ENCODE measurements around the gene TMEM19.

Gene TMEM19

DNA sequence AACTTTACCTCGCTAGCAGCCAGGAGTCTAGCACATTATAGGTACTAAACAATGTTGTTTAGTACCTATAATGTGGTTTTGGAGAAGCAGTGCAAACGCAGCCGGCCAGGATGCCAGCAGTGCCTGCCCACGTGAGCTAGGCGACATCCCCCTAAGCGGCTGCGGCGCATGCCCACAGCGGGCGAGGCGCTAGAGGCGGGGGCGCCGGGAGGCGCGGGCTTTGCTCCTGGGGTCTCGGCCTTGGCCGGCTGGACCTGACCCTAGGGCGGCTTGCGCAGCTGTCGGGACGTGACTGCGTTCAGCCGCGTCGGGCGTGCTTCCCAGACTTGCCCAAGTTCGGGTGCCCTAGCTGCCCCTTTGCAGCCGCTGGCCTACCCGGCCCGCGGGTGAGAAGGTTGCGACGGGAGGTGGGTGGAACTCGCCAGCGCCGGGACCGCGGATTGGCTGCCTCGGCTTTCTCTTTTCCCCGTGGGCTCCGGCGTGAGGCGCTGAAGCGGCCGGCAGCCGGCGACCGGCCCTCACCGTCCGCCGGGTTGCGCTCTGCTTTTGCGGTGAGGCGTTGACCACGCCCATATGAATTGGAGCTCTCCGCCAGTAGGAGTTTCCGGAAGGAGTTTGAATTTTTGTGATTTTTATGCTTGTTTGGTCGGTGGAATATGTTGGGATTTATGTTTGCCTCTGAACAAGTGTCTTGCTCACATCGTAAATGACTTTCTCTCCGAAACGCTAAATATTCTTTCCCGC, at the start of gene TMEM19:
TSS of gene TMEM19 (plus strand) at position 169 of the 744 bp plus-strand sequence. CDS start 599 bp downstream, outside the sequence.
- DNase-seq (ENCODE audit: extremely low read depth in 1 of 2, low read depth in 1 of 2): peak; percentile 69 to 71

DNA sequence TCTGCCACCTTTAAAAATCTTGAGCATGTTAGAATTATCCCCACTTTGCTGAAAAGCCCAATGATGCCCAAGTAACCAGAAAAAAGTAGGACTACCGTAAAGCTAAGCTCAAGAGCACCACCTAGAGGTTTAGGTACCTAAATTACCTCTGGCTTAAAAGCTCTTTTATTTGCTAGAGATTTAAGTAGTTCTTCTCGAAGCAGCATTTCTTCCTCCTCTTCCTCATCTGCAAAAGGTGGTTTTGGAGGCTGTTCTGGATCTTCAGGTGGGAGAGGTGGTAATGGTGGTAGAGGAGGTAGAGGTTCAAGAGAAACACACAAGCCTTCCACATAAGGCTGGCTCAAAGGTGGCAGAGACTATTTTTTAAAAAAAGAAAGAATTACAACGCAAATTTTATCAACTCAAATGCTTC, 49.2 kb upstream of the TMEM19 start:
- DNase-seq (ENCODE audit: extremely low read depth in 1 of 2, low read depth in 1 of 2): no peak

DNA sequence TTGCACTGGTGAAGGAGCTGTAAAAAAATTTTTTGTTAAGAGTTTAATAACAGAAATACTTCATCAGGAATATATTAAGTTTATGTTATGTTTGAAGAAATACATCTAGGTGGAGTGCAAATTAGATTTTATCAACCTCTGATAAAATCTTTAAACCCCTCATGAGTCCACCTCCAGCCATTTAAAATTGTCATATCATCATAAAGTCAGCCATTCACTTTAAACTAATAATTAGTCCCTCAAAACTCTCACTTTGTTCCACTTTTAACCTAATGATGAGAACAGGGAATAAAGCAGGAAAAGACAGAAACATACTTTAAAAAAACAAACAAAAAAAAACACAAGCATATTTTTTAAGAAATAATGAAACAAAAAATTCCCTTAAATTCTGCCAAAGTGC, 47.4 kb upstream of the TMEM19 start:
- no peak for DNase-seq (ENCODE audit: extremely low read depth in 1 of 2, low read depth in 1 of 2)

DNA sequence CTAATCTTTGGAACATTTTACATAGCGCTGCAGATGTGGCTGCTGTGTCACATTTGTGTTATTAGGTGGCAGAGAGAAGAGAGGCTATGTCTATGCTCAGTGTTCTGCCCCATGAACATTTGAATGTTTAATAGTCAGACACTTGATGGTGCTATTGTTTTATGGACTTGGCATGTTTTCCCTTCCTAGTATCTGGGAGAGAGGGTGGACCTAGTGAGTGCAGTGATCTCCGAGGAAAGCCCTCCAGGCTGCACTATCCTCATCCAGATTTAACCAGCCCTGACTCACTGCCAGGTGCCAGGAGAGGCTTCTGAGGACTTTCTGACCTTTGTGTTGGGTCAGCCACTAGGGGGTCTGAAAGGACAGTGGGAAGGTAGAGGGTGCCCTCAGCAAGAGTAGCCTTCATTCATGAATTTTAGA, 46.5 kb upstream of the TMEM19 start:
- no peak for DNase-seq (ENCODE audit: extremely low read depth in 1 of 2, low read depth in 1 of 2)

DNA sequence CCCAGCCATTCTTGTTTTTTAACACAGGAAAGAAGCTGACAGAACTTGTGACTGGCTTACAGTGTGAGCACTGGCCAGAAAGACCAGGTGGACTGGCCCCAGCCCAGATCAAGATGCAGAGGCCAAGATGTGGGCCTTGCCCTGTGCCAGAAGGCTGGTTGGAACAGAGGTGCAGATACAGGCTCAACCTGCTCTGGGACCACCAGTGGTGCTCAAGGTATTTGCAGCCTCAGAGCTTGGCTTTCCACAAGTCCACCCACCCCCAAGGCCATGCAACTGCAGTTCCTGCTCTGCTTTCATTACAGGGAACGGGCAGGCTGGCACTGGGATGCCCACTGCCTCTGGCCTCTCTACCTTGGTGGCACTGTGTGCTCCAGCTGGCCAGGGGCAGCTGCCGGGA, 45.6 kb upstream of the TMEM19 start:
- no peak for DNase-seq (ENCODE audit: extremely low read depth in 1 of 2, low read depth in 1 of 2)

DNA sequence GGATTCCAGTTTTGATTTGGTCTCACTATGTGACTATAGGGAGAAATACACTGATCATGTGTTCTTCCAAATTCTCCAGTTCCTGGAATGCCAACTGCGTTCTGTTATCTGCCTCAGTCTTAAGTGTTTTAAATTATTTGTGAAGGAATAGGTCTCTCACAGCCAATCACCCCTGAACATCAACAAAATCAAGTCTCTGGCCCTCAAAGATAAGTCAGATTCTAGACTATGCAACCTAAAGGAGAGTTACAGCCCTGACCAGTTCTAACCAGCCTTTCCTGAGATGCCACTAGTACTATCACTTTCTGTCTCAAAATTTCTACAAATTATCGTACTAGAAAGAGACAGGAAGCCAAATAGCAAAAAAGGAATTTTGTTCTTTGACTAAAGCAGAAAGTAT, 44.5 kb upstream of the TMEM19 start:
- no peak for DNase-seq (ENCODE audit: extremely low read depth in 1 of 2, low read depth in 1 of 2)

DNA sequence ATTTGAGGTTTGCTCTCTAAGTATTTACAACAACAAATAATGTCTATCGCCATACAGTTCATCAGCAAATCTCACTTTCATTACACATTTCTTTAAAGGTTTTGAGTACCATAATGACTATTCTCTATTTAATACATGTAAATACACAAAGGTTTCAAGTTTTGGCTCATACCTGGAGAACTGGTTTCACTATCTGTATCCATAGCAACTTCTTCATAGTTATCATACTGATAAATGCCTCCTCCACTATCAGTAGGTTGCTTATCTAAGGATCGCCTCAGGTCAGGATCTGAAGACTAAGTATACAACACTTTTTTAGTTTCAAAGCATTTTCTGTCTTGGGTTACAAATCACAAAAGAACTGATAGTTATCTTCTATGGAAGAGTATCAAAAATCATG, 43.6 kb upstream of the TMEM19 start:
- no peak for DNase-seq (ENCODE audit: extremely low read depth in 1 of 2, low read depth in 1 of 2)

DNA sequence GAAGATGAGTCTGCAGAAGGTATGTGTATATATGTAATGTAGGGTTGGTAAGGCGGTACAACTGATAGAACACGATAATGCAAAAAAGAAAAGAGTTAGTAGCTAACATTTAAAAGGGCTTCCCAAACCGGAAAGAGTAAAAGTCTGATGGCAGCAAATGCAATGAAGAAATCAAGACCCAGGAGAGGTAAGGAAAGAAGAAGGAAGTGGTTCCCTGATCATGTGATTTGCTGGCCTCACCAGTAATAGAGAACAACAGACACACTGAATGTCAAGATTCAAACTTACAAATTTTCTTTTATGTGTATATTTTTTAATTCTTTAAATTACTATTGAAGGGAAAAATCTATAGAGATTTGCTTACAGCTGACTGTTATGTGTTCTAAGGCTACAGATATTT, 40.6 kb upstream of the TMEM19 start:
- no peak for DNase-seq (ENCODE audit: extremely low read depth in 1 of 2, low read depth in 1 of 2)

DNA sequence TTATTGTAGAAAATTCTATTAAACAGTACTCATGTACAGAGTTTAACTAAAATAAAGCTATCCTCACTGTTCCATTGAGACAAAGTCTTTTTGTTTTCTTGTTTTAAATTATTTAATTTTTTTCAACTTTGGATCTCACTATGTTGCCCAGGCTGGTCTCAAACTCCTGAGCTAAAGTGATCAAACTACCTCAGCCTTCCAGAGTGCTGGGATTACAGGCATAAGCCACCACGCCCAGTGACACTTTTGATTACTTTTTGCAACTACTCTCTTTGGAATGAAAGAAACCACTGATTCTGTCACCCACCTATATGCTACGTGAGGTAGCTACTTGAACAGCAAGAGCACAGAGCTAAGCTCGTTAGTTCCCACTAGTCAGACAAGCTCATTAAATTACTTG, 39.4 kb upstream of the TMEM19 start:
- no peak for DNase-seq (ENCODE audit: extremely low read depth in 1 of 2, low read depth in 1 of 2)

DNA sequence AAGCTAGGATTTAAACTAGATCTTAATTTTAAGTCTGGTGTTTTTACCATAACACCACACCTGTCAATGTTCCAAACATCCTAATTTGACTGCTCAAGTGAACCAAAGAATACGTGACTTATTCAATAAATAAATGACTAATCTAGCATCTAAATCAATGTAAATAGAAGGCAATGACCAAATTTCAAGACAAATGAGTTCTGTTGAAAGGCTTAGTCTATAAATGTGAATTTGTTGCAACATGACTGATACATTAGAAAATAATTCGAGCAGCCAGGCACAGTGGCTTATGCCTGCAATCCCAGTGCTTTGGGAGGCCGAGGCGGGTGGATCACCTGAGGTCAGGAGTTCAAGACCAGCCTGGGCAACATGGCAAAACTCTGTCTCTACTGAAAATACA, 37.3 kb upstream of the TMEM19 start:
- no peak for DNase-seq (ENCODE audit: extremely low read depth in 1 of 2, low read depth in 1 of 2)

DNA sequence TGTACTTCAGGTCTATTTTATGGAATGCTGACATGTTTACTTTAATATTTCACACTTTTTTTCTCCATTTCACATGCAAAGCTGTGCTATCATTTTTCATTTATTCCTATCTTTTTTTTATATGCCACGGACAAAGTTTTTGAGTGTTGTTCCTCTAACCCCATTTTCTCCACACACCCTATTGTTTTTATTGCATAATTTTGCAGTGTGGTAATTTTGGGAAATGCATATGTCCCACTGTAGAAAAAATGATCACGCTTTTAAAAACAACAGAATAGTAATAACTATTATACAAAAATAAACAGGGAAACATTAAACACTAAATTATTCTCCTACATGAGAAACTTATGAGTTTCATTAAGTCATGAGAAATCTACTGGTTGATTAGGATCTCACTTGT, 36.5 kb upstream of the TMEM19 start:
- no peak for DNase-seq (ENCODE audit: extremely low read depth in 1 of 2, low read depth in 1 of 2)

DNA sequence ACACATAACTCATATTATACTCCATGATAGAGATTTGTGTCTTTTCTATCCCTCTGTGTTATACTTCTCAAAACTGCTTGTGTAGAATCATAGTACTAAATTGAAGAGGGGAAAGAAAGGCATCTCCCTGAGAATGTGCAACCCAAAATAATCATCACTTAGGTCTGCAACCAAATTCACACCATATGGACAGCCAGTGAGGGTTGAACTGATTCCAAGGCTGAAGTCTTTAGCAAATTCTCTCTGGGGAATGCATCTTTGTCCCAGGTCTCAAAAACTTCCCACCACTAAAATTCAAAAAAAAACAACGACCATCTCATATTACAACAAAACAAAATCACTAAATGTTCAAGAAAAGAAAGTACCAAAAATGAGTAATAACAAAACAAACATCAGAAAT, 33.2 kb upstream of the TMEM19 start:
- no peak for DNase-seq (ENCODE audit: extremely low read depth in 1 of 2, low read depth in 1 of 2)

DNA sequence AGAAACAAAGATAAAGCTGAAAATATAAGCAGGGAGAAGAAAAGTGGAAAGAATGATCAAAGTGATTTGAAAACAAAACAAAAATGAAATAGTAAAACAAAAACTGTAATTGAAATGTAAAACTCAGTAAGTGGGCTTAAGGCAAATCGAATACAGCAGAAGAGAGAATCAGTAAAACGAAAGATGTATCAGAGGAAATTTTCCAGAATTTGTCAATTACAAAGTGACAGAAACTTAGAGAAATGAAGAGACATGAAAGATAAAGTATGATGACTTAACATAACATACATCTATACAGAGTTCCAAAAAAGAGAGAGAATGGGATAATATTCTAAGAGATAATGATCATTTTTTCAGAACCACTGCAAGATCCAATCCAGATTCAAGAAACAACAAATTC, 32.7 kb upstream of the TMEM19 start:
- no peak for DNase-seq (ENCODE audit: extremely low read depth in 1 of 2, low read depth in 1 of 2)

DNA sequence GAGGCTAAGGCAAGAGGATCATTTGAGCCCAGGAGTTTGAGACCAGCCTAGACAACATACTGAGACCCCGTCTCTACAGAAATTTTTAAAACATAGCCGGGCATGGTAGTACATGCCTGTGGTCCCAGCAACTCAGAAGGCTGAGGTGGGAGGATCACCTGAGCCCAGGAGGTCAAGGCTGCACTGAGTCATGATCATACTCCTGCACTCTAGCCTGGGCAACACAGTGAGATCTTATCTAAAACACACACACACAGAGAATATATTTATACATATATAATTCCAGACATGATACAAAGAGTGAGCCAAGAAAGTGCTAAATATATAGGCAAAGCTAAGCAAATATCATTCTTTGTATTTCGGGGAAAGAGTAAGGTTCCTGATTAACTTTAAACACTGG, 31.7 kb upstream of the TMEM19 start:
- no peak for DNase-seq (ENCODE audit: extremely low read depth in 1 of 2, low read depth in 1 of 2)

DNA sequence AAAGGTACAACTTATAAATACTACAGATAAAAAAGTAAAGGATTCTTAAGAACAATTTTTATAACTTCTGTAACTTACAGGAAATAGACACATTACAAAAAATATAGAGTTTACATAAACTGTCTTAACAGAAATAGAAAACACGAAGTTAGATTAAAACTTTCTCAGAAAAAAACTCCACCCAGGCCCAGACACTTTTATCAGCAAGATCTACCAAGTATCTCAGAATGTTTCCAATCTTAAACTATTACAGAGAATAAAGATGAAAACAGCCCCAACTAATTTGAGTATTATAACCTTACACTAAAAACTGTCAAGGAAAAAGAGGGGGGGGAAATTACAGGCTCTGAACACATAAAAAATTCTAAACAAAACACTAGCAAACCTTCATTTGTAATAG, 30.4 kb upstream of the TMEM19 start:
- no peak for DNase-seq (ENCODE audit: extremely low read depth in 1 of 2, low read depth in 1 of 2)

DNA sequence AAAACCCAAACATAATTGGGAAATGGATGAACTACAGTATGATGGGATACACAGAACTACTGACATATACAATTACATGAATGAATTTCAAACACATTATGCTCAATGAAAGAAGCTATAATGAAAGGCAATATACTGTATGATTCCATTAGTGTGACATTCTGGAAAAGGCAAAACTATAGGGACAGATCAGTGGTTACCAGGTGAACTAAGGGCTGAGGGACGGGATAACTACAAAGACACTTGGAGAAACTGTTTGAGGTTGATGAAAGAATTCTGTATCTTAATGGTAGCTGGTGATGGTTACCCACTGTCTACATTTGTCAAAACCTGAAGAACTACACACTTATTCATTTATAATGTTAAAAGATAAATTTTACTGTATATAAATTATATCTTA, 30.0 kb upstream of the TMEM19 start:
- DNase-seq (ENCODE audit: extremely low read depth in 1 of 2, low read depth in 1 of 2): no peak

DNA sequence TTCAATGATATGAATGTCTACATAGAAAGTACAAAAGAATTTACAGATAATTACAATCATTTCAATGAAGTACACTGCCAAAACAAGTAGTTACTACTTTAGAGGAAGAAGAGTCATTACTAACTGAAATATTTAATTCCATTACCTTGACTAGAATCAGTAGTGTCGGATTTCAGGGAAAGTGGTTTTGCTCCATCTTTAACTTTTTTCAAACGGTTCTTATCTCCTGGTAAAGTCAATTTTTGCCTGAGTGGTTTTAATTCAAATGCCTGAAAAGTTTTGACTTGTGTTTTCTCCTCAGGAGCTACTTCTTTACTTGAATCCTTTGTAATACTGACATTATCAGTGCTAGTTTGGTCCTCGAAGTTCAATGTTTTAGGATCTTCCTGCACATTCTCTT, 29.1 kb upstream of the TMEM19 start:
- DNase-seq (ENCODE audit: extremely low read depth in 1 of 2, low read depth in 1 of 2): no peak

DNA sequence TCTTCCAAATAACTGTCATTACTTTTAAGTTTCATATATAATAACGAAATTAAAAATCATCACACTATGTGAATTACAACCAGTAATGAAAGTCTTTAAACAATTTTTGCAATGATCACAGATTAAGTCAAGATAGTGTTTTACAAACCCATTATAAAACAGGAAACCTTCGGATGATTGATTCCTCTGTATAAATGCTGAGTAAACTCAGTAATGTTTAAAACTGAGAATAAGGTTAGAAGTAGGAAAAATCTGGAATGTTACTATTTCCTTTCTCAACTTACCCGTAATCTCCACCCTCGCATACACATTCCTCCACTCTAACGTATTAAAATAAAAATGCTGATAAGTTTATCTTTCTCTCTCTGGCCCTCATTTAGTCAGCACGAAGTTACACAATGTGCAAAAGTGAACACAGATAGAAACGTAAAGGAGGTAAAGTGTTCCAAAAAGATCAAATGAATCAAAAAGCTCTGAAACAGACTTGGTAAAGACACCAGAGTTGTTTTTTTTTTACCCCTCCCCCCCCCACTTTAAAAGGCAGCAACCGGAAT, 23.8 kb upstream of the TMEM19 start:
- no peak for DNase-seq (ENCODE audit: extremely low read depth in 1 of 2, low read depth in 1 of 2)

DNA sequence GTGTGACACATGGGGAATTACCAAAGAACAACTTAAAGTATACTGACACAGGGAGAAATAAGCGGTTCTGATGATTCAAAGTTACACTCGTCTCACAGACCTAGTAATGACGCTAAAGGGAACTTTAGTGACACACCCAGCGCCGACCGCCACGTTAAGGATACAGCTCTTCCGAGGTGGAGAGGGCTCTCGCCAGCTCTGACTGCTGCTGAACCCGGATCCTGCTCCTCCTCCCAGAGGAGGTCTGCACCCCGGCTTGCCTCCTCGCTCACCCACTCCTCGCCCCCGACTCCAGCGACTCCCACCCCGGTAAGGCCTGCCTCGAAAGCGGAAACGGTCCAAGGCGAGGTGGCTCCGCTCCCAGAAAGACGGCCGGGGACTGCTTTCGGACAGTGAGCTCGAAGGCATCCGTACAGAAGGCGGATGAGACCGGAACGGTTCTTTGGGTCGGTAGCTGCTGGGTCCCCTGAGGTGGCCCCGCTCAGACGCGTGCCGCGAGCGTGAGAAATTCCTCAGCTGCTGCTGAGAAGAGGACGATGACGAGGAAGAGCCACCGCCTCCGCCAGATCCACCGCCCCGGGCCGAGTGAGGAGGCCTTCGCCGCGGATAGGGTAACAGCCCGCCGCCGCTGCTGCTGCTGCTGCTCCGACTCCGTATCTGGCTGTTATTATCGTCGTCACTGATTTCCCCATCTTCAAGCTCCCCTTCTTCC, 22.9 kb upstream of the TMEM19 start:
- DNase-seq (ENCODE audit: extremely low read depth in 1 of 2, low read depth in 1 of 2): peak; percentile 49 to 77

DNA sequence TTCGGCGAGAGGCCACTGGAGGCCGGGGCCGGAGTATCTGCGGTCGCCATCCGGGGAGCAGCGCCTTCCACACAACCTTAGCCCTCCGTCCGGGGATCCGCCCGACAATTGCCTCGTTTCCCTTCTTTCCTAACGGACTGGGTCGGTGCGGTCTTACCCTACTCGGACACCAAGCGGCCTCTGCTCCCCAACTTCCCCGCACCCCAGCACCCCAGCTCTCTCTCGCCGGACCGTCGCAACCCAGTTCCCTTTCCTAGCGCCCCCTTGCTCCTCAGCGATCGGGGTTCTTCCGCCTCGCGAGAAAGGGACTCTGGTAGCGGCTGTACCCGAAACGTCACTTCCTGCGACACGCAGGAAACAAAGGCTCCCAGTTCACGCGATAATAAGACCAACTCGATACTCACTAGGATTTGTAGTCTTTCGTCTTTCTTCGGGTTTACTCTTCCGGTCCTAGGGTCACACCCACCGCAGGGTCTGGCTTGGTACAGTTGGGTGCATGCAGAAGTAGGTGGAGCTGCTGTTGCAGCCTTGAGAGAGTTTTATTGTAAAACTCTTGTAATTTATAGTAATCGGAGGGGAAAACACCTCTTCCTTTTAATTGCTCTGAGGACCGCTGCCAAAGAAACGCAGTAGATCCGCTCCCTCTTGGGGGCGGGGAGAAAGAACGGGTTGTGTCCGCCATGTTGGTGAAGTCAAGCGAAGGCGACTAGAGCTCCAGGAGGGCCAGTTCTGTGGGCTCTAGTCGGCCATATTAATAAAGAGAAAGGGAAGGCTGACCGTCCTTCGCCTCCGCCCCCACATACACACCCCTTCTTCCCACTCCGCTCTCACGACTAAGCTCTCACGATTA, 22.1 kb upstream of the TMEM19 start, which contains the start of the genes THAP2 and ZFC3H1:
TSS of gene THAP2 (plus strand) at position 741 of the 850 bp plus-strand sequence. CDS start 209 bp downstream, outside the sequence.
TSS of gene ZFC3H1 (minus strand) at position 288 of the 850 bp plus-strand sequence. CDS start at position 50, 238 bp downstream.
- peak; percentile 76 to 91 for DNase-seq (ENCODE audit: extremely low read depth in 1 of 2, low read depth in 1 of 2)

All from stimulated activated CD8-positive, alpha-beta memory T cell treated with anti-CD3 and anti-CD28 coated beads, Interleukin-7, amount 100 ng/mL, for 48 hours (primary cell).